LoVo (cell line): Measurements from ENCODE around the gene JPH2.
"Not testable (repeated sequence)": the region's sequence is repeated elsewhere in the genome, so short reads cannot be mapped to it uniquely, and the experiment has no call there.

Experiments used
- DNase-seq: peaks from one replicate; pipeline ENCODE4 v3.0.0-alpha.2; 2016; ENCODE audit warnings: low spot score

JPH2 gene

DNA sequence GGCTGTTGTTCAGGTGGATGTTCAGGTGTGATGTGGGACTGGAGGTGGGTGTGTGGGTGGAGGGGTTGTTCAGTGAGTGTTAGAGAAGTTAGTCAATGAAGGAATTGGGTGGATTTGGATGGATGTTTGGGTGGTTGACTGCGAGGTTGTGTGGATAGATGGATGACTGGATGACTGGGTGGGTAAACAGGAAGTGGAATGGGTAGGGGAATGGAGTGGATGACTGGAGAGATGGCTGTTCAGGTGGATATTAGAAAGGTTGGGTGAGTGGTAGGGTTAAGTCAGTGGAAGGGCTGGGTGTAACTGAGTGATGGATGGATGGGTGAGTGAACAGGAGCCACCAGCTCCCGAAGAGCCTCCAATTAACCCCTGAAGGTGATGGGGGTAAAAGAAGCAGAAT is 27.9 kb downstream of the JPH2 start:
- no peak for DNase-seq

DNA sequence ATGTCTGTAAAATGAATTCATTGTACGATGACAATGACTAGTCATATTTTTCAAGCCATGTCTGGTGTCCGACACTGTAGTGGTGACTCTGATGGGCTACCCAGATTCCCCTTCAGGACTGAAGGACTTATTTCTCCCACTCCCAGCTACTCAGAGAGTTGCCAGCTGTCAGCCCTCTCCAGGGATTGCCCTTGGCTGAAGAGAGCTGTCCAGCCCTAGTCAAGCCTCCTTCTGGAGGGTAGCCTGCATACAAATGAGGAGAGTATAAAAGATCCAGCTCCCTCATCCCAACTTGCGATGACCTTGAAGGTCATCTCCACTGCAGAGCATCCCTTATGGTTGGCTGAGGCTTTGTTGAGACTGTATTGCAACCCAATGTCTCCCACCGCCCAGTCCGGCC is 29.9 kb downstream of the JPH2 start:
- DNase-seq, result no peak

GRCh38 chr20:44154521-44155001 is 32.4 kb downstream of the JPH2 start:
- DNase-seq, result no peak

- no peak for DNase-seq
Measured at GRCh38 chr20:44153636-44154043, 33.3 kb downstream of the JPH2 start.

- peak; percentile 65 for DNase-seq
Measured at GRCh38 chr20:44151621-44152416, 35.2 kb downstream of the JPH2 start.

DNA sequence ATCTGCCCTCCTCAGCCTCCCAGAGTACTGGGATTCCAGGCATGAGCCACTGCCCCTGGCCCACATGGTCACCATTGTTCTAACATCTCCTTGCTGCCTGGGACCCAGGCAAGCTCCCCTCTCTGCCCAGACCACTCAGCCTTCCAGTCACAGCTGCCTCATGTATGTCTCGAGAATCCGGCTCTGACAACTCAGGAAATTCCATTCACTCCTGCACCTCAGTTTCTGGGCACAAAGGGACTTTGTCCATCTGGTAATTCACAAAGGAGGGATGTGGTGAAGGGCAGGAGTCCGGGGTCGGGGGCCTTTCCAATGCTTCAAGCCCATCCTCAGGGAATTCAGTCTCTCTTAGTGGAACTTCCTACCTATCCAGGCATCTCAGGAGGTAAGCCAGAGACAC is 40.7 kb downstream of the JPH2 start:
- no peak for DNase-seq

- DNase-seq, result no peak
Measured at GRCh38 chr20:44145131-44145775, 41.7 kb downstream of the JPH2 start.

DNA sequence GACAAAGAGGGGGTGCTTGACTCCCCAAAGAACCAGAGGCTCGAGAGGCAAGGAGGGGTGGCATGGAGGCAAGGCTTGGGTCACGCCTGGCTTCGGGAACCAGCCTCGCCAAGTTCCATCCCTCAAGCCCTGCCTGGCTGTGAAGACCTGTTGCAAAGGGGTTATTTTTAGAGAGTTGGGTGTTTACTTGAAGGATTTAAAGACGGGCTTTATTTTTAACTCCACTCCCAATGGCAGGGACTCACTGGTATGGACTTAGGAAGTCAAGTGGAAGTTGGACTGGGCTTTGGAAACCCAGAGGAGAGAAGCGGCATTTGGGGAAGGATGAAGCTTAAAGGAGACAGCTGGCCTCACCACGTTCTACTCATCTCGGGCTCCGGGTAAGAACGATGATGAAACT is 43.1 kb downstream of the JPH2 start:
- DNase-seq, result no peak

DNA sequence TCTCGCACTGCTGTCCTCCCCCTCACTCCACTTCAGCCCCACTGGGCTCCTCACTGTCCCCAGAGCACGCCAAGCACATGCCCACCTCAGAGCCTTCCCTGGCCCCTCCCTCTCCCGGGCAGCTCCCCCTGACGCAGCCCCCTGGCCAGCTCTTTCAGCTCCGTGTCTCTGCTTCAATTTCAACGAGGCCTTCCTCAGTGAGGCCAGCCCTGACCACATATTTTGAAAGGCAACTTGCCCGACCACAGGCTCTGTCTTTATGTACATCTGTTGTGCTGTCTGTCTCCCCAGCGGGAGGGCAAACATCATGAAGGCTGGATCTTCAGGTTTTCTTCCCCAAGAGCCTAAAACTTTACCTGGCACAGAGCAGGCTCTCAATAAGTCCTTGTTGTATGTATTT is 44.6 kb downstream of the JPH2 start:
- no peak for DNase-seq

DNA sequence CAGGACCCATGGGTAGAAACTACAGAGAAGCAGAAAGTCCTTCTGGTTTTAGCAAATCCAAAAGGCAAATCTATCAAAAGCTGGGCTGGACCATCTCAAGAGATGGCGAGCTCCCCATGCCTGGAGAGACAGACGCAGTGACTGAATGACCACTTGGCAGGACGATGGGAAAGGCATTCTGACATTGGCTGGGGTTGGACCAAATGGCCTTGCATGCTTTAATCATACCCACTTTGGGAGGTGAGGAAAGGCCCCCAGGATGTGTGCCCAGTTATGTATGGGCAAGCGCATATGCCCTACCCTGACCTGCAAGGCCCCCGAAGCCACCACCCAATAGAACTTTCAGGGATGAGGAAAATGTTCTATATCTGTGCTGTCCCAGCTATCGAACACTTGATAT is 45.1 kb downstream of the JPH2 start:
- no peak for DNase-seq

DNA sequence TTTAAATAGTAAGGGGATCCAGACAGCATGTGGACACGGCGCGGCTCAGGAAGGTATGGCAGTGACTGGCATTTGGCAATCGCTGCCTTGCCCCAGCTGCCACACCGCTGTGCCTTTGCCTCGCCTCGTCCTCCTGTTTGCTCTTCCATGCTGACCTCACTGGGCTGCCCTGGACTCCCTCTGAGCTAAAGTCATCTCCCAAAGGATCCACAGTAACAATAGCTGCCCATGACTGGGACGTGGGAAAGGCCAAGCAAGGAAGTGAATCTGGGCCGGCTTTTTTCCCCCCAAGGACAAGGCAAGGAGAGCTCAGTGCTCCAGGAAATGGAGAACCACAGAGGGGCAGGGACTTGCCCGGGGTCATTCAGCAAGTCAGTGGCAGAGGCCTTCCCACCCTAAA is 48.1 kb downstream of the JPH2 start:
- DNase-seq, result no peak

GRCh38 chr20:44137266-44137801 is 49.7 kb downstream of the JPH2 start:
- DNase-seq, result peak; percentile 40

DNA sequence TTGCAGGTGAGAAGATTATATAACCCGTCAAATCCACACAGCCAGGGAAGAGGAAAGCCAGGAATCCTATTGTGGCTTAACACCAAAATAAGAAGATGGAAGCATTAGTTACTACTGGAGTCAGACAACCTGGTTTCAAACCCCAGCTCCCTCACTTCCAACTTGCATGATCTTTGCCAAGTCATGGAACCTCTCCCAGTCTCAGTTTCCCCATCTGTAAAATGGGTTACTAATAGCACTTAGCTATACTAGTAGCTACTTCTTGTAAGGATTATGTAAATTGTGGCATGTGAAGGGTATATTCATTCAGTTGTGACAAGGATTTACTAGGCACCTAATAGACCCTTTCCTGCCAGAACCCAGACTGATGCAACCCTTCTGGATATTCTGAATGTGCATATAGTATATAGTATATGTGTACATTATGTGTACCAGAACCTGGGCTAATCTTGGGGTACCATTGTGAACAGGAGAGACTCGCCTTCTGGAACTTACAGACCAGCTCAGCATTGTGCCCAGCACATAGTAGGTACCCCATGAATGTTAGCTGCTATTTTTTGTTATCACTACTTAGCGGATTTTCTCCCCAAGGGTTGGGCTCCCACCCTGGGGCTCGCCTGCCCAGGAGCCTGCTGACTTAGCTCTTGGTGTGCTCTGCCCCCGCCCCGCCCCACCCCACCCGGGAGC is 50.3 kb downstream of the JPH2 start:
- no peak for DNase-seq

- DNase-seq, result no peak
Measured at GRCh38 chr20:44135417-44136204, 51.4 kb downstream of the JPH2 start.

GRCh38 chr20:44135012-44135412 is 52.0 kb downstream of the JPH2 start:
- no peak for DNase-seq

GRCh38 chr20:44133424-44133823 is 53.6 kb downstream of the JPH2 start:
- DNase-seq, result no peak

- no peak for DNase-seq
Measured at GRCh38 chr20:44131704-44132103, 55.3 kb downstream of the JPH2 start.

DNA sequence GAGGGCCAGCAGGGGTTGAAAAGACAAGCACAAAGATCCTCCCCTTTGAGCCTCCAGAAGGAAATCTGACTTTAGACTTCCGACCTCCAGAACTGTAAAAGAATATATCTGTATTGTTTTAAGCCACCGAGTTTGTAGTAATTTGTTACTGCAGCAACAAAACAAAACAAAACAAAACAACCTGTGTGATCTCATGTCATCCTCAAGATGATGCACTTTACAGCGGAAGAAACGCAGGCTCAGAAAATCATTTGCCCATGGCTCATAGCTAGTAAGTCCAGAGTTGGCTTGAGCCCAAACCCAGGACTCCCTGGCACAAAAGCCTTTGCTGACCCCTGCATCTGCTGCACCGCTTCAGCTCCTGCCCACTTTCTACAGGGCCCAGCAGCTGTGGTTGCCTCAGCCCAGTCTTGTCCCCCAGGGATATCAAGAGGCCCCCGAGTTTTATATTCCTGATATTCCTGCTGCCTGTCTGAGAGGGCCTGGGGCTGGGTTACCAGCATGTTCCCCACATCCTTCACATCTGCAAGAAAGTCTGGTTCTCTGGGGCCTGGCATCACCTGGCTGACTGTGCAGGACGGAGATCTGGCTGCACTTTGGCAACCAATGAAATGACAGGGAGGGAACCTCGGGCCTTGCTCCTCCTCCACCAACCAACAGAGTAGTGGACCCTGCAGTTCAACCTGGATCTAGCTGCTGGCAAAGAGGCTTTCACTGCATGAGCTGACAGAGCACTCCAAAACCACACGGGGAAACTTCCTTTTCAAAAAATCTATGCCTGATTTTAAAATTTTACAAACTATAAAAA is 56.9 kb downstream of the JPH2 start:
- DNase-seq, result no peak

DNA sequence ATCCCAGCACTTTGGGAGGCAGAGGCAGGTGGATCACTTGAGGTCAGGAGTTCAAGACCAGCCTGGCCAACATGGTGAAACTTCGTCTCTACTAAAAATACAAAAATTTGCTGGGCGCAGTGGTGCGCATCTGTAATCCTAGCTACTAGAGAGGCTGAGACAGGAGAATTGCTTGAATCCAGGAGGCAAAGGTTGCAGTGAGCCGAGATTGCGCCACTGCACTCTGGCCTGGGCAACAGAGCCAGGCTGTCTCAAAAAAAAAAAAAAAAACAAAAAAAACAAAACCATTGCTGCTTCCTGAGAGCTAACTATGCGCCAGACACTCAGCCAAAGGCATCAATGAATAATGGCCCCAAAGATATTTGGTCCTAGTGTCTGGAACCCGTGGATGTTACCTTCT is 57.7 kb downstream of the JPH2 start:
- DNase-seq, result not testable (repeated sequence)

DNA sequence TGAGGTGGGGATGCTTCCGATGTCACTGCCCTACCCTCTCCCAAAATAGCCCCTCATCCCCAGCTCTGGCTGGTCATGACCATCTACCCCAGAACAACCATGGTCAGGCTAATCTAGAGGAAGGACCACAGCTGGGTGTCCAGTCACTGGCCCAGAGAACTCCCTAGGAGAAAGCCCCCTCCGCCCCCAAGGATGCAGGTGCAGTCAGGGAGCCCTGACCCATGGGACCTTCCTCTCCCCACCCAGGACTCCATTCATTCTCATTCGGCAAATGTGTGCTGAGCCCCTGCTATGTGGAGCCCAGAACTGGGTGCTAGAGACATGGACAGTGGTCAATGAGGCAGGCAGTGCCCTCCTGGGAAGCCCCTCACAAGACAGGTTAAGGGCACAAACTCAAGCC is 60.5 kb downstream of the JPH2 start:
- no peak for DNase-seq
